RWPE1 (cell line): Measurements from ENCODE around the gene SLC5A11.

Experiments used
- CTCF ChIA-PET: fragments of 350-600 bp; sonication (Branson Sonifier 250); formaldehyde crosslinking; extraction: SDS; loops from one replicate; lab custom pipeline; 2021; lab: Yijun Ruan, JAX
- POLR2A ChIA-PET: fragments of 400-600 bp; formaldehyde crosslinking; extraction: SDS; loops from one replicate; lab custom pipeline; 2020; ENCODE audit warnings: antibody characterized with exemption; ENCODE audit not compliant: low non-redundant PET; lab: Yijun Ruan, JAX
- DNase-seq: peaks from one replicate; pipeline ENCODE4 v3.0.0; 2012; ENCODE audit warnings: low spot score
- H3K27ac ChIP-seq: fragments of 450-650 bp; 2 replicates; pipeline ENCODE4 v1.5.1; 2017
- CTCF ChIP-seq: fragments of 450-650 bp; conservative IDR thresholded peaks from 2 replicates; pipeline ENCODE4 v1.5.1; 2017; ENCODE audit warnings: low read depth, mild to moderate bottlenecking

The SLC5A11 gene

GRCh38 chr16:24848065-24848464 lies 2.3 kb downstream of the SLC5A11 start:
- no peak for TF ChIP-seq CTCF
- CTCF ChIA-PET, result no interaction called here
- H3K27ac ChIP-seq, result no peak overlapping the region
- POLR2A ChIA-PET, result no interaction called here
- DNase-seq, result no peak

GRCh38 chr16:24849641-24850040 lies 3.9 kb downstream of the SLC5A11 start:
- no peak for DNase-seq
- TF ChIP-seq CTCF, result no peak
- H3K27ac ChIP-seq, result no peak overlapping the region
- CTCF ChIA-PET, result interaction anchor here (0.6 kb wide), 1 partner anchor 134 kb away, joined by 3 read pairs; no protein-coding TSS in a partner anchor
- POLR2A ChIA-PET, result interaction anchor here (0.6 kb wide), 1 partner anchor 16 kb away, joined by 3 read pairs; no protein-coding TSS in a partner anchor

- no peak for TF ChIP-seq CTCF
- ChIA-PET POLR2A (interaction anchor here (0.7 kb wide), 1 partner anchor 272 kb away, joined by 7 read pairs; no protein-coding TSS in a partner anchor), CTCF (no interaction called here)
- no peak overlapping the region for H3K27ac ChIP-seq
- DNase-seq, result no peak
These were observed 4.7 kb downstream of the SLC5A11 start for GRCh38 chr16:24850289-24850938.

- no peak overlapping the region for H3K27ac ChIP-seq
- DNase-seq, result no peak
- POLR2A ChIA-PET, result no interaction called here
- CTCF ChIA-PET, result interaction anchor here (0.6 kb wide), 1 partner anchor 374 kb away, joined by 3 read pairs; no protein-coding TSS in a partner anchor
- TF ChIP-seq CTCF, result no peak
These were observed 5.9 kb downstream of the SLC5A11 start for GRCh38 chr16:24851700-24852099.

- ChIA-PET POLR2A (no interaction called here), CTCF (interaction anchor here (0.6 kb wide), 1 partner anchor 373 kb away, joined by 3 read pairs; no protein-coding TSS in a partner anchor)
- no peak for DNase-seq
- no peak for TF ChIP-seq CTCF
- no peak overlapping the region for H3K27ac ChIP-seq
These were observed 6.5 kb downstream of the SLC5A11 start for GRCh38 chr16:24852281-24852721.

- DNase-seq, result no peak
- no peak for TF ChIP-seq CTCF
- ChIA-PET CTCF (interaction anchor here (0.6 kb wide), 1 partner anchor 375 kb away, joined by 3 read pairs; no protein-coding TSS in a partner anchor), POLR2A (no interaction called here)
- no peak overlapping the region for H3K27ac ChIP-seq
These were observed 7.5 kb downstream of the SLC5A11 start for GRCh38 chr16:24853169-24853824.
